ENCODE results near the gene ATP9B. TPM values are rescaled to one million over a fixed set of nuclear protein-coding genes. Genes with fewer than 3 reads are reported as not detected.

The ATP9B gene
- total and polyA plus RNA-seq, 10 of the 15 experiments (the other 5 are each of a cell fraction or from before 2014, with no cell fraction given), result 0.74 to 20.7 (median 12.9) TPM

DNA sequence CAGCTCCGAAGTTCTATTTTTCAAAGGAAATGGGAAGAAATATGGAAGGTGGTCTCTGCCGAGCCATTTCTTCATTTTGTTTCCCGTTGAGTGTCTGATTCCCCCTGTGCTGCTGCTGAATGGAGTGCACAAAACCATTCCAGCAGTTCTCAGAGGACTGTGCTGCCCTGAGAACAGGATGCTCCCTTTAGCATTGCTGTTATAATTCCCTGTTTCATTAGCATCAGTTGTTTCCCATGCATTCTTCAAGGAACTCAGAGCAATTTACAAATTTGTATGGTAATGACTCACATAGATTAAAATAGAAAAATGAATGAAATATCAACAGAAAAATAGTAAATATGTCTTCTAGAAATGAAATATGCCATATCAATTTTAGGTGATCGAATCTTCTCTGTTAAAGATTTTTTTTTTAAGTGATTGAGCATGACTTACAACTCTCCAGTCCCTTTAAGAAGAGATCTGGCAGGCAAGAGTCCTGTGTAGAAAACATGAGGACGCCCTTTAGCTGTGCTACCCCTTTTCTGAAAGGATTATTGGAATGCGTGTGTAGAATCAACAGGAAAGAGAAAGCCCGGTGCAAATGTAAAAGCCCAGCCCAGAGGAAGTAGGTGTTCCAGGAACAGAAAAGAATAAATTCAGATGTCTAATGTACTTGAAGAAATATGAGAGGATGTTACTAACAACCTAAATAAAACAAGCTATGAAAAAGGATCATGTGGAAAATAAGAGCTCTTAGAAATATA, 118.5 kb downstream of the ATP9B start:
- RAD21 ChIA-PET (ENCODE audit: unreplicated experiment), result interaction anchor here (1.1 to 2.5 kb wide), 2 partner anchors 30 to 31 kb away, joined by 4 to 9 read pairs; no protein-coding TSS in a partner anchor
- intact Hi-C loops (cut with micrococcal nuclease; ENCODE audit: unreplicated experiment), result no loop called here
- peaks cover 14% of the 10 kb centered on the region for H3K4me1 ChIP-seq (ENCODE audit: control insufficient read depth, insufficient read depth, low read length)
- no peaks in the 10 kb centered on the region for H3K27me3 ChIP-seq (replicated peaks in 1 of 2; ENCODE audit: control insufficient read depth in 2 of 2, insufficient read depth in 2 of 2, low read length in 1 of 2)
- H3K9me3 ChIP-seq (replicated peaks; ENCODE audit: control insufficient read depth, insufficient read depth, low read length), result no peaks in the 10 kb centered on the region
- no peaks in the 10 kb centered on the region for H3K79me2 ChIP-seq (ENCODE audit: control insufficient read depth, insufficient read depth, low read length)
- H3K27ac ChIP-seq (ENCODE audit: control insufficient read depth, insufficient read depth), result no peak overlapping the region
- in situ Hi-C loops (cut with MboI), result no loop called here
- no TSS peak for BruUV-seq (replicated peaks)
- H3K36me3 ChIP-seq (ENCODE audit: control insufficient read depth in 2 of 2, insufficient read depth in 2 of 2, low read length in 1 of 2), result peaks cover 0 to 6% of the 10 kb centered on the region in 2 experiments; a peak in 3 of 4 replicates
- no peak overlapping the region for H3K9ac ChIP-seq (ENCODE audit: control insufficient read depth, insufficient read depth, low read length)
- 85% methylated on average over 7 of the region's 7 CpGs for WGBS (ENCODE audit: insufficient coverage, insufficient replicate concordance, low lambda C conversion rate, missing lambda C conversion rate)
- H3K4me3 ChIP-seq, result no peak overlapping the region
- POLR2A ChIA-PET, result no interaction called here
- FAIRE-seq, result no peak
- no peak for DNase-seq (ENCODE audit: low read depth, low spot score)
- SMC1A ChIA-PET (ENCODE audit: uncharacterized antibody, unreplicated experiment), result interaction anchor here (1.0 to 1.9 kb wide), 4 partner anchors 8 to 36 kb away, joined by 3 to 7 read pairs (median 4); no protein-coding TSS in a partner anchor
- H2AFZ ChIP-seq (ENCODE audit: control insufficient read depth, low read depth, low read length), result no peak overlapping the region
- no peak overlapping the region for H3K4me2 ChIP-seq (ENCODE audit: control insufficient read depth, insufficient read depth)
- H4K20me1 ChIP-seq (ENCODE audit: control insufficient read depth, insufficient read depth), result no peaks in the 10 kb centered on the region
- CTCF ChIA-PET, result interaction anchor here (1.0 kb wide), 1 partner anchor 57 kb away, joined by 3 read pairs; no protein-coding TSS in a partner anchor
- ATAC-seq, result no peak
- TF ChIP-seq HDAC2 (IDR thresholded peaks at IDR 0.05) (no peak), CHD4 (IDR thresholded peaks at IDR 0.05) (no peak), POU2F2 (IDR thresholded peaks at IDR 0.05; ENCODE audit: borderline replicate concordance, low read depth, low read length) (no peak), ZBTB33 (IDR thresholded peaks at IDR 0.05) (no peak), POLR2AphosphoS2 (IDR thresholded peaks at IDR 0.05; ENCODE audit: low read depth, low read length) (no peak), SPI1 (IDR thresholded peaks at IDR 0.05; ENCODE audit: borderline replicate concordance, insufficient read depth, low read depth, low read length) (no peak), USF1 (IDR thresholded peaks at IDR 0.05; ENCODE audit: borderline replicate concordance, extremely low read length, insufficient read depth, low read depth, low read length) (no peak), BCL11A (IDR thresholded peaks at IDR 0.05; ENCODE audit: low read depth, low read length) (no peak), RUNX3 (IDR thresholded peaks at IDR 0.05; ENCODE audit: low read length) (no peak), CUX1 (IDR thresholded peaks at IDR 0.05; ENCODE audit: insufficient replicate concordance, low read depth, low read length) (no peak), CHD2 (IDR thresholded peaks at IDR 0.05; ENCODE audit: borderline replicate concordance, low read depth, low read length) (no peak)
- TF ChIP-seq, protein P1, sequence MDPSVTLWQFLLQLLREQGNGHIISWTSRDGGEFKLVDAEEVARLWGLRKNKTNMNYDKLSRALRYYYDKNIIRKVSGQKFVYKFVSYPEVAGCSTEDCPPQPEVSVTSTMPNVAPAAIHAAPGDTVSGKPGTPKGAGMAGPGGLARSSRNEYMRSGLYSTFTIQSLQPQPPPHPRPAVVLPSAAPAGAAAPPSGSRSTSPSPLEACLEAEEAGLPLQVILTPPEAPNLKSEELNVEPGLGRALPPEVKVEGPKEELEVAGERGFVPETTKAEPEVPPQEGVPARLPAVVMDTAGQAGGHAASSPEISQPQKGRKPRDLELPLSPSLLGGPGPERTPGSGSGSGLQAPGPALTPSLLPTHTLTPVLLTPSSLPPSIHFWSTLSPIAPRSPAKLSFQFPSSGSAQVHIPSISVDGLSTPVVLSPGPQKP (IDR thresholded peaks at IDR 0.05; ENCODE audit: low read depth, low read length), result no peak
